ENCODE measurements around the gene SLC44A5.

SLC44A5 gene

DNA sequence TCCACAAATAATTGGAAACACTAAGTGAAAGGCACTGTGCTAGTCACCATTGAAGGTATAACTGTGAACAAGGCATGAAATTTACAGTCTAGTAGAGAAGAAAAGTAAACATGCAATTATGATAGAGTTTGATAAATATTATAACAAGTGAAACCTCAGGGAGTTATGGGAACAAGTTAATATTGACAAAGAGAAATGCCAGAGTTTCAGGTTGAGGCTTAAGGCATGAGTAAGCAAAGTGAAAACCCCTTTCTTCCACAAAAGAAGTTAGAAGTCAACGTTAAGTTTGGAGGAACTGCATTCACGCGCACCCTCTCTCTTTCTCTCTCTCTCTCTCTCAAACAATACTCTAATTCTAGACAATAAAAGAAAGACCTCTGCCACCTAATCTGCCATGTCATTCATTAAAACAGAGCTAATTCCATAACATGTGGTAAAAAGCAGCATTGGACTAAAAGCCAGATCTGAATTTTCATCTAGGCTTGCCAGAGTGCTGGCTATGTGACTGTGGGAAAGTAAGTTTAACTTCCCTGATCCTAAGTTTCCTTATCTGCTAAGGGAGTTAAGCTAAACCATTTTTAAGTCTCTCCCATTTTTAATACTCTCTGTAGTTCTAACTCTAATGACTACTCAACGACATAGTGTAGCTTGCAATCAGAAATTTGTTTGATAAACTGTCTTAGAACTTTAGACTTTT lies 22.0 kb downstream of the SLC44A5 start:
- no peak for DNase-seq

DNA sequence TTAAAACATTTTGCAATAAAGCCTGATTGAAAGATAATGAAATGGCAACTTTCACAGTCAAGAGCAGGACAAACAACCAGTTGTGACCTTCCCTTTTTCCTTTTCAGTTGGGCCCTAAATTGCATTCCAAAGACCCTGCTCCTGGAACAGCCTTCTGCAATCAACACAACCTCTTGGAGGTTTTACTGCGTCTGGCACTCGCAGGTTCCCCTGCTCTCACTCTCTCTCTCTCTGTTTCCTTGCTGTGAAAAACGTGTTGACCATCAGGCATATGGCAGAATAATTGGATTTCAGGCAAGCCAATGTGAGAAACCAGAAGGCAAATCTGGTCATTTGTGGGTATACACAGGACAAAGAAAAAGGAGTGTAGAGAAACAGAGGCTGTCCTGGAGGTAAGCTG lies 23.2 kb downstream of the SLC44A5 start:
- no peak for DNase-seq

DNA sequence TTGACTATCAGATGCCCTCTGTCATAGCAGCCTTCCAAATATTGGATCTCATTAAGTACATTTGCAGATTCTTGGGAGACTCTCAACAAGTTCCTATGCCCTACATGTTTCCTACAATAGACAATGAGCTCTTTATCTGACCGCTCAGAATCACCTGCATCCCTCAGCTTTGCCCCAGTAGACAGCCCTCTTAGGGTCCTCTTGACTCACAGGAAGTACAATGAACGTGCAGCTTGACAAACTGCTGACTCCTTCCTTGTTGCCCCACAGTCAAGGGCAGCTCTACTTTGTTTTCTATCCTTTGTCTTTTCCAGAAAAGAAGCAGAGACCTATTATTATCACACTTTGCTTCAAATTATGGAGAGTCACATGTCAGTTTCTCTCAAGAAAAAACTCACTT lies 27.6 kb downstream of the SLC44A5 start:
- DNase-seq: no peak

DNA sequence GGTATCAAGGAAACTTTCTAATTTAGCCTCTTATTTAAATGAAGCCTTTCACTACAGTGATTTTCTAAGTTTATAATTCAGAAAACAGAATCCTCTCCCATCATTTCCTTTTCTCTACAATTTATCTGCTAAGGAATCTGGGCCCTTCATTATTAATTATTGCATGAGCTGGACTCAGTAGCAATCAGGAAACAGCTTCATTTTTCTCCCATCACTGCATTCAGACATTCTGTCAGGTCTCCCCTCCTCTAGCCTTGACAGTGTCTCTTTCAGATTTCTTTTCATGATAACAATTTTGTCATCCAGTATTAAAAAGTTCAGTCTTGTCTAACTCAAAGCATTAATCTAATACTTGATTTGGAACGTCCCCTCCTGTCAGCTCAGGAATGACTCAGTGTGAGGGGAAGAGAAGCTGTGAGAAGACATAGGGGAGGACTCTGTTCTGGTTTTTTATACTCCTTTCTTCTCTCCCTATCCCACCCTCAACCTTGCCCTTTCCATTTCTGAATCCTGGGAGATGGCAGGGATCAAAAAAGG lies 28.1 kb downstream of the SLC44A5 start:
- no peak for DNase-seq

DNA sequence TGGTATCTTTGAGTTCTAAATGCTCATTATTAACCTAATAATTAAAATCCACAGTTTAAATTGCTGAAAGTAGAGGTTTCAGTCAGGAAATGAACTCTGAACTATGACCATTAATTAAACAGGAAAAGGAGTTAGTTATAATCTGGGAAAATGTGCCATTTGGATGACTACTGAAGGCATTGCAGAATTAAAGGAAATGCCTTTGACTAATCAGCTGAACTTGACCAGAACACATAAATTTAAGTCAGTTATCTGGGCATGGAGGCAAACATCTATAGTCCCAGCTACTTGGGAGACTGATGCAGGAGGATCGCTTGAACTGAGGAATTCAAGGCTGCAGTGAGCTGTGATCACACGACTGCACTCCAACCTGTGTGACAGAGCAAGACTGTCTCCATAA lies 31.9 kb downstream of the SLC44A5 start:
- DNase-seq: no peak

DNA sequence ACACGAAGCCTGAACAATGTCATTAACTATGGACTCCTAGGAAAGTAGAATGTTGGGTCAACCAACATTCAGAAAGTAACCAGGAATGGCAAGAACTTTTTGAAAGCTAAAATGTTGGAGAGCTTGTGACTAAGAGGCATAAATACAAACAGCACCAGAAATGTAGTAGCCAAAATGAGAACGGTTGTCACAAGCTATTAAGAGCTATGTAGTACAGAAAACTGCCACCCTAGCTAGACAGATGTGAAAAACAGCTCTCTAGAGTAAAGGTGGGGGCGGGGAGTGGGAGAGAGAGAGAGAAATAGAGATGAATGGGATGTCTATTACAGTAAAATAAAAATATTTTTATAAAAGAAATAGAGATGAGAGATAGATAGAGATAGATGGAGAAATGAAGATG lies 35.1 kb downstream of the SLC44A5 start:
- DNase-seq: no peak

DNA sequence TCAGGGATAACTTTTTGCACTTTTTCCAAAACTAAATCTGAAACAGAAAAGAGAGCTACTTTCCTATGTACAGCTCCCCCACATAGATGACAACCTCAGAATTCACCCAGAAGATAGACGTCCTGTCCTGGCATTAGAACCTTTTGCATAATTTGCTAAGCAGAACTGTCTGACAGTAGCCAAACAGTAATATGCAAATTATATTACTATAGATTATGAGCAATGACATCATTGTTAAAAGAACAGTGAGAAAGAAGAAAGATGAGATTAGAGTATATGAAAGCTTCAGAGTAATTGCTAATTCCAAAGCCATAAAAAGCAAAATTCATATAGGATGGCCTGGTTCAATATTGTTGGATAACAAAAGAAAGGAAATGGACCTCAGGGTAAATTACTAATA lies 43.7 kb downstream of the SLC44A5 start:
- no peak for DNase-seq

DNA sequence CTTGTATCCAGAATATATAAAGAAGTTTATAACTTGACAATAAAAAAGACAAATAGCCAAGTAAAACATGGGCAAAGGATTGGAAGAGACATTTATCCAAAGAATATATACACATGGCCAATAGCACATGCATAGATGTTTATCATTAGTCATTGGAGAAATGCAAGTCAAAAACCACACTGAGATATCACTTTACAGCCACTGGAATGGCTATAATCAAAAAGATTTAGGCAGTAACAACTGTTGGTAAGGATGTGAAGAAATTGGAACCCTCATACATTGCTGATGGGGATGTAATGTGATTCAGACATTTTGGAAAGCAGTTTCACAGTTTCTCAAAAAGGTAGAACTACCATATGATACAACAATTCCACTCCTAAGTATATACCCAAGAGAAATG lies 51.1 kb downstream of the SLC44A5 start:
- no peak for DNase-seq

DNA sequence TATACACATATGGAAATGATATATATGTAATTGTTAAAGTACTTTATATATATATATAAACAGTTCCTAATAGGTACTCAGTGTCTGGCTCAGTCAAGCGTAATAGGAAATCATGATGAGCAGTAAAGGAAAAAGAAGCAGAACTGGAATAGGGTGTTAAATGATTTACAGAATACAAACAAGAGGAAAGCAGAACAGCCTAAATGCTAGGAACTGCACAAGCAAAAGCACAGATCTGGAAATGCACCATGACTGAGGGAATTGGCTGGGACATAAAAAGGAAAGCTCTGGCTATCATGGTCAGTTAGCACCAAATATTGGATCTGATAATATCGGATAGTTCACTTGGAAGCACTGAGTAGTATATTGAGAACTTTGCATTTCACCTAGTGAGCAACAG lies 51.8 kb downstream of the SLC44A5 start:
- DNase-seq: no peak

DNA sequence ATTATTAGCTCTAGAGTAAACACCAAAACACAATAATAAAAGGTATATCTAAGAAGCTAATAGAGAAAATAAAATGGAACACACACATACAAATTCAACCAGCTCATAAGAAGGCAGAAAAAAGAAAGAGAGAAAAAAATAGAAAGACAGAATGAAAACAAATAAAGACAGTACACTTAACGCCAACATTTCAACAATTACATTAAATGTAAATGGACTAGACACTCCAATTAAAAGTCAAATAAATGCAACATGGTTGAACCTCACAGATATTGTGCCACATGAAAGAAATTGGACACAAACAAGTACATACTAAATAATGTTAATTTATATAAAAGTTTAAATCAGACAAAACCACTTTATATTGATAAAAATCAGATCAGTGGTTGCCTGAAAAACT lies 56.0 kb downstream of the SLC44A5 start:
- DNase-seq: no peak

DNA sequence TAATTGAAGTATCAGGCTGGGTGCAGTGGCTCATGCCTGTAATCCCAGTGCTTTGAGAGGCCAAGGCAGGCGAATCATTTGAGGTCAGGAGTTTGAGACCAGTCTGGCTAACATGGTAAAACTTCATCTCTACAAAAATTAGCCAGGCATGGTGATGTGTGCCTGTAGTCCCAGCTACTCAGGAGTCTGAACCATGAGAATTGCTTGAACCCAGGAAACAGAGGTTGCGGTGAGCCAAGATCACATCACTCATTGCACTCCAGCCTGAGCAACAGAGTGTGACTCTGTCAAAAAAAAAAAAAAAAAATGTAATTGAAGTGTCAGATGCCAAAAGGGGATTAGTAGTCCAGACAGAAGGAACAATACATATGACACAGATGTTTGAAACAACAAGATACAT lies 56.7 kb downstream of the SLC44A5 start:
- no peak for DNase-seq

DNA sequence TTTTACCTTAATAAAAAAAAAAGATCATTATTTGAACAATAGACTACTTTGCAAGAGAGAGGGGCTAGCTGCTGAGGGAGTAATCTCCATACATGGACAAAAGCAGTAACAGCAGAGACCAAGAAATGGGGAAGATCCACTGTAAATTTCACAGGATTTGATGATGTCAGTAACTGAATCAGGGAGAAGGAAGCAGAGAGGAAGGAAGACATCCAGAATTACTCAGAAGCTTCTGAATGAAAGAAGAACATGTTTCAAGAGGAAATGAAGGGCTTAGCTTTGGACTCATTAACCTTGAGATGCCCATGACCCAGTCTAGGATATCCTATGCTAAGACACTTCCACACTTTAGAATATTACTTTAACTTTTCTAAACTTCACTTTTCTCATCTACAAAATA lies 60.4 kb downstream of the SLC44A5 start:
- DNase-seq: no peak

DNA sequence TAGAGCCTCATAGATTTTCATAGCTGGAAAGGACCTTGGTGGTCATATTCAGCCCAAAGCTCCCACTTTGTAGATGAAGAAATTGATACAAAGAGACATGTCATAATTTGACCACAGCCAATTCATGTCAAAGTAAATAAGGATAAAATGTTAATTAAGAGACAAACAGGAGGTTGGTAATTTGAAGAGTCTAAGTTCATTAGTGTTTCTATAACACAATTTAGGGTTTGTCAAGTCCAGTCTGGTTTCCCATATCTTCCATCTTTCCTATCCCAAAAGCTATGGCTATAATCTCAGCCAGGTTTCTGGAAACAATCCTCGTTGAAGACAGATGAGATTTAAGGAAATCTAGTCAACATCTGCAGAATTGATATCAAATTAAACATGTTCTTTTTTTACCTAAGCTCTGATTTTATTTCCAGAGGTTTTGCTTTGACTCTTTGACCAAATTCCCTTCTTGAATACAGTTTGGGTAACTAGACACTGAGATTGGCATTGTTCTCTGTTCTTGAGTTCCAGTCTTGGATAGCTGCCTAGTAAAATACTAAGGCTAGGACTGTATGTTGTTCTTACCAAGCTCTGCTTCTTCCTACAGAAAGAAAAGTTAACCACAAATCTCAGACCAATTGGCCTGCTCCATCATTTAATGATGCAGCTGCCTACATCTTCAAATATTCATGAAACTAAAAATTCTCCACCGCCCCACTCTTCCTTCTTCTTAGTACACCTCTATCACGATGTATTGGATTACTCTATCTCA lies 62.0 kb downstream of the SLC44A5 start:
- no peak for DNase-seq

DNA sequence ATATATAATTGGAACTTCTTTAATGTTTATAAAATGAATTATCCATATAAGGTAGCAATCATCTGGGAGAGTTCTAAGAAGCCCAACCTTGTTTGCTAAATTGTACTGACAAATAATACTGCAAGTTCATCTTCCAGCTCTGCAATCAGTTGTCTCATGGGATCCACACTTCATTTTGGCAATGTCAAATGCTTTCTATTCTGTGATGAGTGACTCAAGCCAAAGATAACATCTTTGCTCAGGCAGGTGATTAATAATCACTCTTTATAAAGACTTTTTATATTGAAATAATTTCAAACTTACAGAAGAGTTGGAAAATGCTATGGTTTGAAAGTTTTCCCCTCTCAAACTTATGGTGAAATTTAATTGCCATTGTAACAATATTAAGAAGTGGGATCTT lies 67.2 kb downstream of the SLC44A5 start:
- DNase-seq: no peak

DNA sequence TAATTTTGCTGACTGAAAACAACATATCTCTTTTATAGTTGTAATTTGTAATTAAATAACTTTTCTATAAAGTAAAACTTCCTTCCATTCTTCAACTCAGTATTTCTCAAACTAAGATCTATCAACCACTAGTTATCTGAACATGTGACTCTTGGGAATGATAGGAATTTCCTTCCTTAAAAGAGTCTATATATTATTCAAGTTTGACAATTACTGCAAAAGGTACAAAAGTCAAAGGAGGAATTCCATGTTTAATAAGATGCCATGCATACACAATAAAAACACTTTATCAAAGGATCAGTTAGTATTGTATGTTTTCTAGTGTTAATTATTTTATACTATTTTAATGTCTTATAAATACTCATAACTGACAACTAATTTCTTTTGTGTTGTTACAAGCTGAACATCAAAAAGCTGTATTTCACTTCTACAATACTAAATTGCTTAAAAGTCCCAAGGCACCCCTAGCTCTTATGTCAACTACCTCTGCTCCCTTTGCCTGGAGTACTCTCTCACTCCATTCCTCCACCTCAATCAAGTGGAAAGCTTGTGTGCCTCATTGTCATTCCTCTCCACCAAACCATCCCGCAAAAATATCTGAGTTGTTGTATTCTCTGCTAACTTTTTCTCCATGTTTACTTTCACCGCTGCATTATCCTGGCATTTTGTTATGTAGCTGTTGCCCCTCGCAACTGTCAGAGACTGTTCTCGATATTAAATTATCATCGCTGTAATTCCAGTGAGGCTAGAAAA lies 67.9 kb downstream of the SLC44A5 start:
- no peak for DNase-seq

DNA sequence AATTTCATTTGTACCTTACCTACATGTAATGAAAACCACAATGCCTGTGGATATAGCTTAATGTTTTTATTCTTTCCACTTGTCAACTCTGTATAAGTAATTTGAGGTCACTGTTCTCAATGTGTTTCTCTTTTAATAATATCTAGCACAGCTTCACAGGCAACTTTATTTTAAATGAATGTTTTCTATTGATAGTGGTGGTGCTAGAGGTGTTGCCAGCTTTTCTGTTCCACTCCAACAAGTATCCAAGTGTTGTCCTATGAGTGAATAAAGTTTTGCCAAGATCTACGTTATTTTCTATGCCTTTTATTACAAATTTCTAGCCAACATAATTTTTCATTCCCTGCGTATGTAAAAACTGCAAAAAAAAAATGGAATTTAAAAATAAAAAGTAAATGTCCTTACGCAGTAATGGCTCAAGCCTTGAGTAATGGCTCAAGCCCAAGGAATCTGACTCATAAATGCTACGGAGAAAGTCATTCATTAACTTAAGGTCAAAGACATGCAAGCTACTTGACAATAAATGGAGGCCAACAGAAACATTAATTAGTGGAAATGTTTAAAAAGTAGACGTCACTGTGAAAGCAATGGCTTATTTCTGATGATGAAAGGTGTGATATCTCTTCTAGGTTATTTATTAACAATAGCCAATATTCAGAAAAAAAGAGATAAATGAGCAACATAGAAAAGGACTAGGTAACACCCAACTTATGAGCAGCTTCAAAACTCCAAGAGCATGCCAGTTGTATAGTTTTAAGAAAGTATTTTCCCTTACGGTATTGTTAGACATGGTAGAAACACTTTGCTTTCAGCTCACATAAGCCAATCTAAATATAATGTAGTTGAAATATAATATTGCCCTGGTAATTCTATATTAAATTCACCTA lies 71.4 kb downstream of the SLC44A5 start:
- DNase-seq: no peak

DNA sequence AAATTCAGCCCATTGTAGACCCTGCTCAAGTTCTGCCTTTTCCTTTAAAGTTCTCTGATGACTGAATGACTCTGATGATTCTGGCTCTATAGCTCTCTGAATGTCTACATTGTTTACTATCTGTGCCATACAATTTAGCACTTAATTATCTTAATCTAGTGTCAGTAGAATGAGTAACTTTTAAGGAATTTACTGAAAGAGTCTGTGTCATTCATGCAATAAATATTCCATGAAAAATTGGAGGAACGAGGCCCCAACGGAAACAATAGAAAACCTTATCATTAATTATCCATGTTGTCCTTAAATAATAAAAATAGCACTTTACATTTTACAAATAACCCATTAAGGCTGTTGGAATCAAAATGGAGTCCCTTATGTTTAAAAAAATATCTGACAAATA lies 77.8 kb downstream of the SLC44A5 start:
- DNase-seq: no peak

DNA sequence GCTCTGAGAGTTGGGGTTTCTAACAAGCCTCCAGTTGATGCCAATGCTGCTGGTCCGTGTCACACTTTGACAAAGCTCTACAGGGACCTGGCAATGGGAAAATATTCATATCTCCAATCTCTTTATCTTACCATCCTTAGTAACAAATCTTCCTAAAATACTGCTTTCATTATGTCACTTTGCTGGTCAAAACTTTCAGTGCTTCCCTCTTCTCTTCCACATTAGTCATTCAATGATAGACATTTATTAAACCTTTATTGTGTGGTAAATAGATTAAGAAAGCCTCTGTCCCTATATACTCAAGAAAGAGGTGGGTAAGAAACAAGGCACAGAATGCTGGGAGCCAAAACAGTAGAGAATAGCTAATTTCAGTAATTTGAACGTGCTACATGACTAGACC lies 79.3 kb downstream of the SLC44A5 start:
- DNase-seq: no peak

DNA sequence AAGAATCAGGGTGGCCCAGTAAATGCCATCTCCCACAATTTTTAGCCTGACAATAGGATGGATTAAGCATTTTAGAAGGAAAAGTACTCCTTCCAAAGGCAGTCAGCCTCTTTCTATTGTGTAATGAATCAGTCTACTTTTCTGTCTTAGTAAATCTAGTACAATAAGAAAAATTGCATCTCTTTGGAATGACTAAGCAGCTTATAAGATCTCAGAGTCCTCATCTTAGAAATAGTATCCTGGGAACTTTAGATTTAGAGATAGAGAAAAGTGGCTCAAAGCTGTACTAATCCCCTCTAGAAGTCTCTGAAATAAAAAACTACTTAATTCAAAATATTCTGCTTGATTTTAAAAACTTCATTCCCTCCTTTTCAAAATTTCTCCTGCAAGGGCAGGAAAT lies 81.4 kb downstream of the SLC44A5 start:
- no peak for DNase-seq

DNA sequence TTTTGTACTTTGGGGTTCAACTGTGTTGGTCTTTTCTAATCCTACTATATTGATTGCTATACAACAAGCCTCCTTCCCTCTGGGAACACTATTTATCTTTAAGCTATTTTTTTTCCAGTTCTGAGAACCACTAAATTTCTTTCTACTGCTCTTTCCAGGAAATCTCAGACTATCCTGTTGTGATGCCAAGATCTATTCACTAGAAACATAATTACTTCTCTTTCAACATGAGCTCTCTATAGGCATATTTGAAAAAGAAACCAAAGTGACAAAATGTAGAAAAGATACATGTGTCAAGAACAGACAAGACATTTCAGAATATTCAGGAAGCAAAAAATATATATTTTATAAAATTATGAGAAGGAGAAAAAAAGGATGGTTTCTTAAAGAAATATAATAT lies 82.9 kb downstream of the SLC44A5 start:
- DNase-seq: no peak

DNA sequence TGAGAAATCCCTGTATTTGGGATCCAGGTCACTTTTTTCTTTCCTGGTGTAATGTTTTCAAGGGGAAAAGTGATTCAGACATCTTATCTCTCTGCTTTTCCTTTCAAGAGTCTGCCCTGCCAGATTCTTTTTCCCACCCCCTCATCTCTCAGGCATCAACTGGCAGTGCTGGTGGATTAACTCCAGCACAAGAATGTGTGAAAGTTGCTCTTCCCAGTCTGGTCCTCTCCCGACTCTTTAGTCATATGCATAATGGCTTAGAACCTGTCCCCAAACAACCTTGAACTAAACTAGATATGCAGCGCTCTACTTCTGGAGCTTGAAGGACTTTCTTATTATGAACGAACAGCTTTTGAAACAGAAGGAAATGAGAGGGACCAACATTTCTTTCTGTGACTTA lies 88.5 kb downstream of the SLC44A5 start:
- DNase-seq: no peak

DNA sequence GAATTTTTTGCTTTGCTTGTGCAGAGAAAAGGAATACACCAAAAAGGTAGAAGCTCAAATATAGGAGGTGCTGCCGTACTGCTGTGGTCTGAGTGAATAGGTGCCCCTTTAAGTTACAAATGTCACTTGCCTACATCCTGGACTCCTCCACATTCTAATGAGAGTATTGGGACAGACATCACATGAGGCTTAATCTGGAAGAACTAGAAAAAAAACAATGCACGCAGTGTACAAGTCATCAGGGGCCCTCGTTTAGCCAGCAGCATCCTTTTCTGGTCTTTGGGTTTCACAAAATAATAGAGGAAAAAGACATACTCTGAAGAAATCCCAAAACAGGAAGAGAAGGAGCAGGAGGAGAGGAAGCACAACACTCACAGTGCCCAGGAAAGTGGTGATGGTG lies 89.3 kb downstream of the SLC44A5 start:
- no peak for DNase-seq

All from central memory CD4-positive, alpha-beta T cell (primary cell).